ENCODE measurements around the gene ACOXL. TPM values are rescaled to one million over a fixed set of nuclear protein-coding genes. Genes with fewer than 3 reads are reported as not detected.

Gene ACOXL
- total and polyA plus RNA-seq, 2 of the 8 experiments (the other 6 are each of a cell fraction or from before 2014, with no cell fraction given): 11.4 to 20.6 TPM

GRCh38 chr2:111155610-111156009 is 423.2 kb downstream of the ACOXL start:
- Histone ChIP-seq H3K23ac (ENCODE audit: insufficient read length) (no peak overlapping the region), H3K14ac (ENCODE audit: insufficient read length) (no peak overlapping the region), H4K20me1 (replicated peaks in 1 of 2; ENCODE audit: control insufficient read depth in 1 of 2, insufficient read depth in 2 of 2, low read length in 2 of 2) (peaks cover 5 to 18% of the 10 kb centered on the region in 2 experiments), H3K4me1 (replicated peaks in 1 of 4; ENCODE audit: control insufficient read depth in 3 of 4, insufficient read depth in 4 of 4, low read length in 3 of 4) (peaks cover 0 to 9% (median 4%) of the 10 kb centered on the region in 4 experiments; a peak in 5 of 7 replicates), H3K56ac (replicated peaks; ENCODE audit: insufficient read length, low read depth, low read length) (no peak overlapping the region), H3K27me3 (replicated peaks in 1 of 4; ENCODE audit: control insufficient read depth in 3 of 4, extremely low read depth in 1 of 4, insufficient read depth in 3 of 4, low read length in 3 of 4) (no peaks in the 10 kb centered on the region), H4K91ac (replicated peaks; ENCODE audit: insufficient read length, low read length) (no peak overlapping the region), H2BK120ac (replicated peaks; ENCODE audit: low read depth, low read length) (no peak overlapping the region), H4K5ac (ENCODE audit: insufficient read length, low read depth, low read length) (no peak overlapping the region), H3K18ac (ENCODE audit: extremely low read depth, low read length) (no peak overlapping the region), H2BK15ac (ENCODE audit: low read length) (no peak overlapping the region), H3K4me2 (ENCODE audit: insufficient read depth in 1 of 2, low read depth in 2 of 2, low read length in 2 of 2) (no peak overlapping the region), H3K9ac (replicated peaks in 1 of 4; ENCODE audit: extremely low read depth in 1 of 4, low read depth in 3 of 4, low read length in 3 of 4) (no peak overlapping the region), H3K4me3 (ENCODE audit: extremely low read depth in 1 of 4, insufficient read depth in 2 of 4, low read depth in 3 of 4, low read length in 4 of 4) (no peak overlapping the region), H2BK20ac (ENCODE audit: low read length) (no peak overlapping the region), H3K79me1 (ENCODE audit: low read depth, low read length) (peaks cover 27% of the 10 kb centered on the region), H2BK5ac (ENCODE audit: low read depth, low read length) (no peak overlapping the region), H3K4ac (replicated peaks; ENCODE audit: insufficient read length, low read depth, low read length) (no peak overlapping the region), H3K36me3 (ENCODE audit: control insufficient read depth in 2 of 4, insufficient read depth in 4 of 4, low read length in 3 of 4) (peaks cover 2 to 63% (median 11%) of the 10 kb centered on the region in 4 experiments; a peak in 6 of 8 replicates), H2AK5ac (ENCODE audit: low read depth, low read length) (no peak overlapping the region), H4K8ac (ENCODE audit: extremely low read depth, insufficient read depth, low read length) (no peak overlapping the region), H3K27ac (ENCODE audit: low read depth, low read length) (no peak overlapping the region), H3K23me2 (ENCODE audit: low read depth, low read length) (no peaks in the 10 kb centered on the region), H3K9me3 (ENCODE audit: insufficient read depth in 2 of 2, low read depth in 1 of 2, low read length in 1 of 2) (no peaks in the 10 kb centered on the region), H2AFZ (ENCODE audit: low read length) (no peak overlapping the region), H2BK12ac (ENCODE audit: low read depth, low read length) (no peak overlapping the region), H3K79me2 (ENCODE audit: control insufficient read depth in 1 of 2, insufficient read depth in 2 of 2, low read length in 2 of 2) (peaks cover 2 to 31% of the 10 kb centered on the region in 2 experiments; a peak in 3 of 4 replicates)
- FAIRE-seq (no peak), DNase-seq (ENCODE audit: low read depth in 1 of 2, low spot score in 2 of 2) (no peak)
- ChIA-PET CTCF (ENCODE audit: partially characterized antibody) (interaction anchor here (1.1 kb wide), 1 partner anchor 11 kb away, joined by 3 read pairs; no protein-coding TSS in a partner anchor), POLR2A (ENCODE audit: partially characterized antibody) (interaction anchor here (1.3 to 1.4 kb wide), 2 partner anchors 12 to 35 kb away, joined by 4 read pairs; partner anchors contain the start of gene BCL2L11)
- 96% methylated on average over 1 of the region's 1 CpG; no CpG with 5 or more reads in 1 of the 2 experiments for WGBS, 2 experiments (ENCODE audit: extremely low coverage in 1 of 2, insufficient coverage in 1 of 2, insufficient read length in 1 of 2, insufficient replicate concordance in 2 of 2, low coverage in 1 of 2, low lambda C conversion rate in 2 of 2, missing lambda C conversion rate in 1 of 2)
- TF ChIP-seq JUND (IDR thresholded peaks at IDR 0.05; ENCODE audit: low read length) (no peak), TAF7 (optimal IDR thresholded peaks at IDR 0.05; ENCODE audit: borderline replicate concordance, low read depth, low read length) (no peak), KDM1A (IDR thresholded peaks at IDR 0.05; ENCODE audit: borderline replicate concordance, low read length) (no peak), MAX (IDR thresholded peaks at IDR 0.05) (no peak), RXRA (IDR thresholded peaks at IDR 0.05; ENCODE audit: insufficient read depth, low read depth, low read length) (no peak), ASH2L (IDR thresholded peaks at IDR 0.05; ENCODE audit: low read length) (no peak), KDM5A (IDR thresholded peaks at IDR 0.05; ENCODE audit: low read length) (no peak), FOSL1 (IDR thresholded peaks at IDR 0.05; ENCODE audit: insufficient read depth, low read depth, low read length) (no peak), CHD1 (IDR thresholded peaks at IDR 0.05; ENCODE audit: low read depth, low read length) (no peak), POU5F1 (IDR thresholded peaks at IDR 0.05; ENCODE audit: low read depth, low read length) (no peak), CBX8 (IDR thresholded peaks at IDR 0.05; ENCODE audit: borderline replicate concordance, low read depth, low read length) (no peak), CTBP2 (IDR thresholded peaks at IDR 0.05; ENCODE audit: borderline replicate concordance, insufficient read depth, insufficient read length, low read length) (no peak), GTF2F1 (IDR thresholded peaks at IDR 0.05; ENCODE audit: borderline replicate concordance, low read depth, low read length) (no peak), RFX5 (IDR thresholded peaks at IDR 0.05; ENCODE audit: borderline replicate concordance, low read depth, low read length) (no peak)
